ENCODE results near the gene CSTA. TPM values are rescaled to one million over a fixed set of nuclear protein-coding genes. Genes with fewer than 3 reads are reported as not detected.

The CSTA gene
- total and polyA plus RNA-seq, 2 of the 8 experiments (the other 6 are each of a cell fraction or from before 2014, with no cell fraction given) = not detected

- TF ChIP-seq CTCF (IDR thresholded peaks at IDR 0.05; ENCODE audit: control extremely low read depth in 1 of 3, insufficient read depth in 1 of 3, low read depth in 1 of 3, low read length in 3 of 3) (no peak), MAX (IDR thresholded peaks at IDR 0.05) (no peak), SIN3A (conservative IDR thresholded peaks at IDR 0.05 in 1 of 2, IDR thresholded peaks at IDR 0.05 in 1 of 2; ENCODE audit: low read depth in 1 of 2, low read length in 2 of 2) (no peak), HDAC6 (IDR thresholded peaks at IDR 0.05; ENCODE audit: low read depth, low read length) (no peak)
These were observed 28.9 kb downstream of the CSTA start (continued) for GRCh38 chr3:122353893-122354401.

Data from H1 (cell line).